Neutrophil (primary cell): ENCODE results near the gene UPF1.

Source experiments
- H3K27ac ChIP-seq: fragments of 200-600 bp; sonication (generic); 2 replicates; pipeline ENCODE4 v1.5.1; 2016; ENCODE audit warnings: mild to moderate bottlenecking, moderate library complexity
- H3K27me3 ChIP-seq: fragments of 200-600 bp; sonication (generic); 2 replicates; pipeline ENCODE4 v1.6.0; 2016; ENCODE audit warnings: mild to moderate bottlenecking
- H3K36me3 ChIP-seq: fragments of 200-600 bp; sonication (generic); 2 replicates; pipeline ENCODE4 v1.5.1; 2017
- H3K4me1 ChIP-seq, 2 experiments: fragments of 200-600 bp in 1 of 2; sonication (generic) in 1 of 2; 1 replicate in 1 of 2; 2 replicates in 1 of 2; pipeline versions ENCODE4 v1.5.1 to v1.6.1; 2013 to 2016; ENCODE audit warnings: low read depth in 1 of 2, low read length in 1 of 2, mild to moderate bottlenecking in 1 of 2, moderate library complexity in 1 of 2; ENCODE audit not compliant: control insufficient read depth in 1 of 2, insufficient read depth in 1 of 2
- H3K4me3 ChIP-seq, 2 experiments: fragments of 200-600 bp in 1 of 2; sonication (generic) in 1 of 2; 1 replicate in 1 of 2; 2 replicates in 1 of 2; pipeline ENCODE4 v1.5.1; 2013 to 2016; ENCODE audit warnings: low read depth in 1 of 2, low read length in 1 of 2, mild to moderate bottlenecking in 1 of 2, moderate library complexity in 1 of 2
- H3K9me3 ChIP-seq: fragments of 200-600 bp; sonication (generic); 2 replicates; pipeline ENCODE4 v1.5.1; 2016
- CTCF ChIP-seq: fragments of 200-600 bp; sonication (generic); IDR thresholded peaks from 2 replicates; pipeline ENCODE4 v1.5.1; 2016; ENCODE audit warnings: antibody characterized with exemption

UPF1 gene

GRCh38 chr19:18868380-18869022 lies 36.7 kb downstream of the UPF1 start:
- H3K4me3 ChIP-seq, result no peak overlapping the region
- no peak overlapping the region for H3K27ac ChIP-seq
- peaks cover 51% of the 10 kb centered on the region for H3K36me3 ChIP-seq

GRCh38 chr19:18869023-18869618 lies 37.4 kb downstream of the UPF1 start:
- Histone ChIP-seq H3K9me3 (no peaks in the 10 kb centered on the region), H3K27me3 (peaks cover 33% of the 10 kb centered on the region), H3K4me3 (no peak overlapping the region), H3K4me1 (peaks cover 0 to 10% of the 10 kb centered on the region in 2 experiments), H3K36me3 (peaks cover 45% of the 10 kb centered on the region), H3K27ac (no peak overlapping the region)
- no peak for TF ChIP-seq CTCF

More at GRCh38 chr19:18868380-18869022, 36.7 kb downstream of the UPF1 start:
- H3K9me3 ChIP-seq, result no peaks in the 10 kb centered on the region
- peaks cover 0 to 10% of the 10 kb centered on the region in 2 experiments for H3K4me1 ChIP-seq
- peaks cover 33% of the 10 kb centered on the region for H3K27me3 ChIP-seq
- no peak for TF ChIP-seq CTCF

- H3K27ac ChIP-seq, result no peak overlapping the region
- H3K4me1 ChIP-seq, result peaks cover 0 to 10% of the 10 kb centered on the region in 2 experiments
- H3K4me3 ChIP-seq, result no peak overlapping the region
- H3K27me3 ChIP-seq, result peaks cover 33% of the 10 kb centered on the region
- no peaks in the 10 kb centered on the region for H3K9me3 ChIP-seq
- TF ChIP-seq CTCF, result no peak
- peaks cover 36% of the 10 kb centered on the region for H3K36me3 ChIP-seq
Observed at GRCh38 chr19:18869781-18870530, 38.2 kb downstream of the UPF1 start.

GRCh38 chr19:18870531-18871172 lies 38.9 kb downstream of the UPF1 start:
- TF ChIP-seq CTCF, result no peak
- H3K27ac ChIP-seq, result no peak overlapping the region
- peaks cover 29% of the 10 kb centered on the region for H3K36me3 ChIP-seq
- H3K4me1 ChIP-seq, result peaks cover 0 to 10% of the 10 kb centered on the region in 2 experiments
- H3K4me3 ChIP-seq, result no peak overlapping the region
- H3K9me3 ChIP-seq, result no peaks in the 10 kb centered on the region
- peaks cover 33% of the 10 kb centered on the region for H3K27me3 ChIP-seq

GRCh38 chr19:18871543-18871942 lies 39.8 kb downstream of the UPF1 start:
- H3K27me3 ChIP-seq, result peaks cover 33% of the 10 kb centered on the region
- no peak for TF ChIP-seq CTCF
- peaks cover 0 to 10% of the 10 kb centered on the region in 2 experiments for H3K4me1 ChIP-seq
- H3K36me3 ChIP-seq, result peaks cover 20% of the 10 kb centered on the region
- no peak overlapping the region for H3K27ac ChIP-seq
- no peaks in the 10 kb centered on the region for H3K9me3 ChIP-seq
- no peak overlapping the region for H3K4me3 ChIP-seq
